NB4 (cell line): ENCODE measurements around the gene MAP3K5.

Experiments used
- DNase-seq: peaks from one replicate; pipeline ENCODE4 v3.0.0; 2010; ENCODE audit warnings: low read depth
- H3K4me3 ChIP-seq: one replicate; pipeline ENCODE4 v1.5.1; 2011; ENCODE audit warnings: mild to moderate bottlenecking, low read depth, low read length, moderate library complexity
- MYC ChIP-seq: IDR thresholded peaks from 2 replicates; pipeline ENCODE4 v1.6.1; 2011; ENCODE audit warnings: low read depth, low read length
- POLR2A ChIP-seq: IDR thresholded peaks from 2 replicates; pipeline ENCODE4 v1.6.1; 2011; ENCODE audit warnings: mild to moderate bottlenecking; ENCODE audit not compliant: insufficient read length; ENCODE audit errors: extremely low read depth
- TF ChIP-seq, protein P1 (sequence below): IDR thresholded peaks from one replicate; pipeline ENCODE4 v1.5.1; 2012; ENCODE audit warnings: low read depth, low read length
- TF ChIP-seq, protein P2 (sequence below): IDR thresholded peaks from 2 replicates; pipeline ENCODE4 v1.6.1; 2011; ENCODE audit warnings: low read depth, low read length

MAP3K5 gene

DNA sequence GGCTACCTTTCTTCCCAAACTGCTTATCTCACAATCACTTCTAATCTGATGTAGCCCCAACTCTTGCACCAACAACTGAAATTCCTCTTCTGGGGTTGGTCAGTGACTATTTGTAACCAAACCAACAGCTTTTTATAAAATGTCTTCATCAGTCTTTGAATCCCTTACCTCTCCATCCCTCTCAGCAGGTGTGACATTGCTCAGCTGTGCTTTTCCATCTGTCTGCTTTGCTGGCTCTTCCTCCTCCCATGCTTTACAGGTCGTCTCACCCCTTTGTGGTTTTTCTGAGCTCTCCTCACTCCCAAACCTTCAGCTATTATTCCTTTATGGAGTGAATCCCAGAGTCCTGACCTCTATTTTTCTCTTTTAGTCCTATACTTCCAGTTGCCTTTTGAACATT, 248.0 kb downstream of the MAP3K5 start:
- no peak overlapping the region for H3K4me3 ChIP-seq
- DNase-seq: no peak
- TF ChIP-seq, protein P1, sequence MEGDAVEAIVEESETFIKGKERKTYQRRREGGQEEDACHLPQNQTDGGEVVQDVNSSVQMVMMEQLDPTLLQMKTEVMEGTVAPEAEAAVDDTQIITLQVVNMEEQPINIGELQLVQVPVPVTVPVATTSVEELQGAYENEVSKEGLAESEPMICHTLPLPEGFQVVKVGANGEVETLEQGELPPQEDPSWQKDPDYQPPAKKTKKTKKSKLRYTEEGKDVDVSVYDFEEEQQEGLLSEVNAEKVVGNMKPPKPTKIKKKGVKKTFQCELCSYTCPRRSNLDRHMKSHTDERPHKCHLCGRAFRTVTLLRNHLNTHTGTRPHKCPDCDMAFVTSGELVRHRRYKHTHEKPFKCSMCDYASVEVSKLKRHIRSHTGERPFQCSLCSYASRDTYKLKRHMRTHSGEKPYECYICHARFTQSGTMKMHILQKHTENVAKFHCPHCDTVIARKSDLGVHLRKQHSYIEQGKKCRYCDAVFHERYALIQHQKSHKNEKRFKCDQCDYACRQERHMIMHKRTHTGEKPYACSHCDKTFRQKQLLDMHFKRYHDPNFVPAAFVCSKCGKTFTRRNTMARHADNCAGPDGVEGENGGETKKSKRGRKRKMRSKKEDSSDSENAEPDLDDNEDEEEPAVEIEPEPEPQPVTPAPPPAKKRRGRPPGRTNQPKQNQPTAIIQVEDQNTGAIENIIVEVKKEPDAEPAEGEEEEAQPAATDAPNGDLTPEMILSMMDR: no peak
- TF ChIP-seq, protein P2, sequence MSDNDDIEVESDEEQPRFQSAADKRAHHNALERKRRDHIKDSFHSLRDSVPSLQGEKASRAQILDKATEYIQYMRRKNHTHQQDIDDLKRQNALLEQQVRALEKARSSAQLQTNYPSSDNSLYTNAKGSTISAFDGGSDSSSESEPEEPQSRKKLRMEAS: no peak
- TF ChIP-seq POLR2A (no peak), MYC (no peak)

DNA sequence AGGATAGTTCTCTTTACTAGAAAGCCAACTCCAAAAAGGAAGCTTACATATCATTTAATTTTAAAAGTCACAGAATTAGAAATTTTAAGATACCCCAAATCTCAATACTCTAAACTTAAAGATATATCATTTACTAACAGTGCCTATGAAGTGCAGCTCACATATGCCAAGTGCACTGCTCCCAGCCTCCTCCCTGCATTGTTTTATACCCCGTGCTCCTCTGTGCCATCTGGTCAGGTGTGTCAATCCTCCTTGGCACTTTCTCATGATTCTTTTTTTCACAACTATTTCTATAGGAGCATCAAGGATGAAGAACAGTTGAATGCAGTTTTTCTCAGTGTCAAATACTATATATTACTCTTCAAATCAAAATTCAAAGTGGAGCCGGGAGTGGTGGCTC, 250.9 kb downstream of the MAP3K5 start:
- DNase-seq: no peak
- H3K4me3 ChIP-seq: no peak overlapping the region
- no peak for TF ChIP-seq POLR2A
- no peak for TF ChIP-seq MYC
- TF ChIP-seq, protein P1: no peak

DNA sequence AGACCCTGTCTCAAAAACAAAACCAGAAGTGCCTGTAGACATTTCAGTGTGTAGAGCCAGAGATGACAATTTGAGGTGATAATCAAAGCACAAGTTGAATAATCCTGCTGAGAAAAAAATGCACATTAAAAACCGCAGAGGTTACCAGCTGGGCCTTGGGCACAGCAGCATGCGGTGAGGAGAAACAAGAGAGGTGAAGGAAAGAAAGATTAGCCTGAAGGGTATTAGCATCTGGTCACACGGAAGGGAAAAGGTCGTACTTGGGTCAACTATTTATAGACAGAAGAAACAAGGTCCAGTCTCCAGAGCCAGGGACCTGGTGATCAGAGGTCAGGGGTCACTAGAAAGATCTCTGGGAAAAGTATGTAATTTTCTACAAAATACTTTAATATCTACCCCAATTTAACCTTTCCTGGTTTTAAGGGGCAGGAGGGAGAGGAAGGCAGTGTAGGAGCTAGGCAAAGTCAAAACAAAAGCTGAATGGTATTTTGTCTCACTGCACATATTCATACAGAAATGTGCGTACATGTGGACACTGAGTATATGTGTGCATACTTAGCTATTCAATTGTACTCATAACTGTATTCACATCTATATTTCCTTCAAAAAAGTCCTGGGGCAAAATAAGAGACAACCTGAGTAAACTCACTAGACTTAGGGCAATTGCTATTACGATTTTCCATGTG, 252.2 kb downstream of the MAP3K5 start:
- no peak overlapping the region for H3K4me3 ChIP-seq
- no peak for DNase-seq
- no peak for TF ChIP-seq POLR2A
- no peak for TF ChIP-seq MYC
- TF ChIP-seq, protein P1: no peak
- TF ChIP-seq, protein P2: no peak

DNA sequence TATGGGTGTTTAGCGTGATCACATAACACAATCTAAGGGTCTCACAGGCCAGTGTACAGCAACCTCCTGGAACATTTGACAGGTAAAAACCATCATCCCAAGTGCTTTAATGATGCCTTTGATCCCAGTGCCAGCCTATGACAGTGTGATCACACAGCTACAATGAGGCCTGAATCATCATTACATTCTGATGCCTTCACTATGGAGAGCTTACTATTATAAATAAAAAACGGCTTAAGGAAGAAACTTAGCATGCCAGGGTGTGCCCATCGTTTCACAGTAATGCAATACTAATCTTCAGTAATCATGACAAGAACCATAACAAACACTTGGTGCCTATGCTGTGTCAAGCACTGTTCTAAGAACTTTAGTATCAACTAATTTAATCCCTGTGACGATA, 253.4 kb downstream of the MAP3K5 start:
- no peak overlapping the region for H3K4me3 ChIP-seq
- DNase-seq: no peak
- TF ChIP-seq, protein P1: no peak
- TF ChIP-seq, protein P2: no peak
- TF ChIP-seq MYC (no peak), POLR2A (no peak)

DNA sequence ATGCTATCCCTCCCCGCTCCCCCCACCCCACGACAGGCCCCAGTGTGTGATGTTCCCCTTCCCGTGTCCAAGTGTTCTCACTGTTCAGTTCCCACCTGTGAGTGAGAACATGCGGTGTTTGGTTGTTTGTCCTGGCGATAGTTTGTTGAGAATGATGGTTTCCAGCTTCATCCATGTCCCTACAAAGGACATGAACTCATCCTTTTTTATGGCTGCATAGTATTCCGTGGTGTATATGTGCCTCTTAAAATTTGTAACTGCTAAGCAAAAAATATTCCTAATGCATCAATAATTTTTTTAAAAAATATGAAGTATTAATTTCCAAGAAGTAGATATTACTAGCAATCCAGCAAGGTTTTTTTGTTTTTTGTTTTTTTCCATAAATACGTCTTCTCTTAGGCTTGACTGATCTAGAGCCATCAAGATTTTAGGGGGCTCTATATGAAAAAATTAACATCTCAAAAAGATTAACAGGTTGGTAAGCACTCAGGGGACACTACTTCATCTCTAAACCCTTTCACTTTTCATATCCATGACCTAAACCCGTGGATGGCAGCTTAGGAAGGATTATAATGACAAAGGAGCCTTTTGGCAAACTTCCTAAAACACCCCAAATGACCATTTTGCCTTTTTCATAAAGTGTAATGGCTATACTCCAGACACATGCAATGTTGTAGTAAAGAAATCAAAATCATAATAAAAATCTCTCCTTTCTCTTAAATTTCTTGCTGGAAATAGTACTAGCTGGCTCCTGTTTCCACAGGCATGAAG, 256.2 kb downstream of the MAP3K5 start:
- no peak for TF ChIP-seq POLR2A
- no peak for TF ChIP-seq MYC
- TF ChIP-seq, protein P2: no peak
- DNase-seq: no peak
- H3K4me3 ChIP-seq: no peak overlapping the region

DNA sequence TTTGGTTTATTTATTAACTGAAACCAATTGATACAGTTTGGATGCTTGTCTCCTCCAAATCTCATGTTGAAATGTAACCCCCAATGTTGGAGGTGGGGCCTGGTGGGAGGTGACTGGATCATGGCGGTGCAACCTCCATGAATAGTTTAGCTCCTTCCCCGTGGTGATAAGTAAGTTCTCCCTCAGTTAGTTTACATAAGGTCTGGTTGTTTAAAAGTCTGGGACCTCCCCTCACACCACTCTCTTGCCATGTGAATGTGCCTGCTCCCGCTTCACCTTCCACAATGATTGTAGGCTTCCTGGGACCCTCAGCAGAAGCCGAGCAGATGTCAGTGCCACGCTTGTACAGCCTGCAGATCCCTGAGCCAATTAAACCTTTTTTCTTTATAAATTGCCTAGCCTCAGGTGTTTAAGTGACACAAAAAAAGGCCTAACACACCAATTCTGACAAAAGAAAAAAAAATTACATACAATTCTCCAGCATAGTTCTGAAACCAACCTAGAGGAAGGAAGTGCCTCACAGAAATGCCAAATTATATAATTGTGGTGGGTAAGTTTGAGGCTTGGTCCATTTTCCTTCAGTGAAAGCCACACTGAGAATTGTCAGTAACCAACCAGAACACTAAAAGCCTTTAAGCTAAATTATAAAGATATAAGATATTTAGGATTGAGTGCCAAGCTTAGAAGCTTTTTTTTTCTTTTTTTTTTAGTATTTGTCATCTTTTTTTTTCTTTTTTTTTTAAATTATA, 257.1 kb downstream of the MAP3K5 start:
- TF ChIP-seq, protein P1: no peak
- TF ChIP-seq MYC: no peak
- TF ChIP-seq POLR2A: no peak
- TF ChIP-seq, protein P2: no peak
- no peak for DNase-seq
- H3K4me3 ChIP-seq: no peak overlapping the region
